GM19351 (cell line): ENCODE data around the gene KCNMA1.
A peak's percentile ranks its signal among the peaks of the same experiment; 100 is the strongest.

Experiments used
- ATAC-seq: cut with Tn5 transposase; IDR thresholded peaks from one replicate; pipeline ENCODE4 v1.9.1; 2021; ENCODE audit warnings: mild to moderate bottlenecking, moderate library complexity; ENCODE audit not compliant: unreplicated experiment

Gene KCNMA1

GRCh38 chr10:77041636-77042258, 595.9 kb downstream of the KCNMA1 start:
- ATAC-seq = no peak

GRCh38 chr10:77038407-77038806, 599.2 kb downstream of the KCNMA1 start:
- no peak for ATAC-seq

GRCh38 chr10:77037735-77038403, 599.7 kb downstream of the KCNMA1 start:
- ATAC-seq = no peak

- ATAC-seq = peak; percentile 84
These were observed 600.4 kb downstream of the KCNMA1 start for GRCh38 chr10:77036993-77037734.

- no peak for ATAC-seq
These were observed 601.3 kb downstream of the KCNMA1 start for GRCh38 chr10:77036276-77036675.

- no peak for ATAC-seq
These were observed 602.8 kb downstream of the KCNMA1 start for GRCh38 chr10:77034795-77035194.

- ATAC-seq = no peak
These were observed 603.4 kb downstream of the KCNMA1 start for GRCh38 chr10:77034240-77034639.

GRCh38 chr10:77032188-77032570, 605.4 kb downstream of the KCNMA1 start:
- ATAC-seq = no peak

GRCh38 chr10:77031531-77032187, 605.9 kb downstream of the KCNMA1 start:
- no peak for ATAC-seq

- ATAC-seq = no peak
These were observed 606.6 kb downstream of the KCNMA1 start for GRCh38 chr10:77030974-77031373.

GRCh38 chr10:77029777-77030717, 607.6 kb downstream of the KCNMA1 start:
- ATAC-seq = no peak

GRCh38 chr10:77028042-77028441, 609.6 kb downstream of the KCNMA1 start:
- no peak for ATAC-seq

GRCh38 chr10:77027576-77027975, 610.0 kb downstream of the KCNMA1 start:
- peak; percentile 78 for ATAC-seq

- ATAC-seq = no peak
These were observed 610.5 kb downstream of the KCNMA1 start for GRCh38 chr10:77027141-77027540.

- no peak for ATAC-seq
These were observed 611.5 kb downstream of the KCNMA1 start for GRCh38 chr10:77026148-77026547.

- no peak for ATAC-seq
These were observed 613.1 kb downstream of the KCNMA1 start for GRCh38 chr10:77024461-77024860.

GRCh38 chr10:77023396-77023795, 614.2 kb downstream of the KCNMA1 start:
- no peak for ATAC-seq

GRCh38 chr10:77022671-77023070, 614.9 kb downstream of the KCNMA1 start:
- ATAC-seq = no peak

- ATAC-seq = no peak
These were observed 615.6 kb downstream of the KCNMA1 start for GRCh38 chr10:77021966-77022490.

- ATAC-seq = no peak
These were observed 617.1 kb downstream of the KCNMA1 start for GRCh38 chr10:77020426-77021040.
